NCI-H2029 (cell line): ENCODE measurements around the gene HOXD8.

Experiments used
- DNase-seq: peaks from one replicate; lab custom pipeline; 2025; lab: John Stamatoyannopoulos, UW

The HOXD8 gene

DNA sequence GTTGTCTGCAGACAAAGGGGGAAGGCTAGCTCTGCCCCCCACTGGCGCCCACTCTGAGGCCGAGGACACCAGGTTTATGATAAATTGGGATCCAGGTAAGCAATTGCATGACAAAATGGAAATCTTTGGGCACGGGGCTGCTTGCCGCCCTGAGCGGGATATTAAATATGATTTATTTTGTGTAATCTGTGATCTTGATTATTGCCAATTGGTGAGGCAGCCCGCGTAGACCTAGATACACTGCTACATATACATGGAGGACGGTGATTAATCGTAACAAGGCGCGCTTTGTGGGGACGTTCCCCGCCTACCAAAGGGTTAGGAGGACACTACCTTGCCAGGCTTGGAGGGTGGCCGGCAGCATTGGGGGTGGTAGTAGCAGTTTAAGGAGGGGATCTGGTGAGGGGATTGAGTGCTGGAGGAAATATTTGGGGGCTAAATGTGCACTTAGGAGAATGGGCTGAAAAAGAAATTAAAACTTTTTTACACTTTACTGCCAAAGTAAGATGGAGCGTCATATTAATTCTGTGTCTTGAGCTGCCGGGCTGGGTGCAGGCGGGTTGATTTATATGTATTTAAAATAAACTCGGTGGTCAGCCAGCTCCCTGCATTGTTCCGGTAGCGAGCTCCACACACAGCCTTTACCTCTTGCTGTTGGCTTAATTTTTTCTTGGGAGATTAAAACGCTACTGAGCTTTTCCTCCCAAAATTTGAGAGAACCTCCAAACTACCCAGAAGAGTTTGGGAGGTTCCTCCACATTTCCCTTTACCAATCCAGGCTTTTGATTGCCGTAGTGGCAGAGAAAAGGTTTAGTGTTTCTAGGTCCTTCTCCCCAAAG lies 31.7 kb downstream of the HOXD8 start:
- DNase-seq = no peak

- DNase-seq = no peak
Measured at GRCh38 chr2:176161825-176162626, 32.5 kb downstream of the HOXD8 start.

GRCh38 chr2:176162911-176163671 lies 33.6 kb downstream of the HOXD8 start:
- no peak for DNase-seq

- DNase-seq = no peak
Measured at GRCh38 chr2:176163672-176164056, 34.2 kb downstream of the HOXD8 start.

- no peak for DNase-seq
Measured at GRCh38 chr2:176164201-176164600, 34.7 kb downstream of the HOXD8 start.

DNA sequence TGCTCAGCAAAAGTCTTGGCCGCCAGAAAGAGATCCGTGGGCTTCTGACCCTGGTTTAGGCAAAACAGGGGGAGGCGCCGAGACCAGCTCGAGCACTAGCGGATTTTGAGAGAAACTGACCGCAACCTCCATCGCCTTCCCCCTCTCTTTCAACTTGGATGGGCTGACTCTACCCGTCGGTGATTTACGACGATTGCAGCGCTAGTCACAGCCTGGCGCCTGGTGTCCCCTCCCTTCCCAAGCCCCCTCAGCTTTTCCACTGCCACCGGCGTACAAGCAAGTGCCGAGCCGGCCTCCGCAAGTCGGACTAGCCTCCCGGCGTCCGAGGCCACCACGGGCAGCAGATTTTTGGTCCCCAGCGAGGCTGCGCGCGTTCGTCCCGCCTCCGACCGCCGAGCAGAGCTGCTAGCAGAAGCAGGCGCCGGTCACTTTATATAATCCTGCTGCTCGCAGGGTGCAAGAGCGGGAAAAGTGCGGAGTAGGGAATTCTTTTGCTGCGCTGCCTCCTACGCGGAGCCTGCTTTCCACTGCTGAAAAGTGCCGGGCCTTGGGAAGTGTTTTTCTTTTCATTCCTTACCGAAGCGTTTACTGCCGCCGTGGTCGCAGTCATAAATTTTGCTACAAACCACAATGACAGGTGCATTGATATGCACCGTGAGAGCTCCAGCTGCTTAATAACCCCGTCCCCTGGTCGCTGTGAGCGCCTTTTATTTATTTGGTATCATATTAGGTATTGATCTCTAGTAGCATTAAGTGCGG lies 35.3 kb downstream of the HOXD8 start:
- no peak for DNase-seq

DNA sequence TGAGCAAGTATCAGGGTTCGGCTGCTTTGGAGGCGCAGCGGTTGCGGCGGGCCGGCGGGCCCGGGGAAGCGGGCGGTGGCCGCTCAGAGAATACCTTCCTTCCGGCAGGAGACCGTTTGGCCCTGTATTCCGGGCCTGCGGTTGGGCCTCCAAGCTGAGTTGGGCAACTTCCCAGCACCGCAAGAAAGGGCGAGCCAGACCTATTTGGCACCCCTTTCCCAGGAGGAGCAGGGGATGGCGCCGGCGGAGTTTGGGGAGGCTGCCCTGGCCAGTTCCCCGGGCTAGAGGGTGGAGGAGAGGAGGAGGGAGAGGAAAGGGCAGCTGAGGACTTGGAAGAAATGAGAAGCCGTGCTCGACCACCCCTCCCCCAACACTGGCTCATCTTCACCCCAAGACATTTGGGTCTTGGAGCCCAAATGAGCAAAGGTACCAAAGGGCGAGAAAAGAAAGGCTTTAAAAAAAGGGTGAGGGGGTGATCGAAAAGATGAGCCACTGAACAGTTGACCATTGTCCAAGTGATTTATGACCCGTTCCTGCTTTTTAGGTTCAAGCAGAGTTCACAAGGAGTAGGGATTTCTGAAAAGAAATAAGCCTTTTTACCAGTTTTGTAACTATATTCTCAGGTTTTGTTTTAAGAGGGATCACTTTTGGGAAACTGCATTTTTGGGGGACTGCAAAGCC lies 36.0 kb downstream of the HOXD8 start:
- no peak for DNase-seq

GRCh38 chr2:176166272-176166671 lies 36.8 kb downstream of the HOXD8 start:
- no peak for DNase-seq

GRCh38 chr2:176167398-176167797 lies 37.9 kb downstream of the HOXD8 start:
- no peak for DNase-seq

GRCh38 chr2:176169181-176169580 lies 39.7 kb downstream of the HOXD8 start:
- DNase-seq = no peak

GRCh38 chr2:176169711-176170110 lies 40.2 kb downstream of the HOXD8 start:
- no peak for DNase-seq

- DNase-seq = no peak
Measured at GRCh38 chr2:176170602-176171305, 41.2 kb downstream of the HOXD8 start.

DNA sequence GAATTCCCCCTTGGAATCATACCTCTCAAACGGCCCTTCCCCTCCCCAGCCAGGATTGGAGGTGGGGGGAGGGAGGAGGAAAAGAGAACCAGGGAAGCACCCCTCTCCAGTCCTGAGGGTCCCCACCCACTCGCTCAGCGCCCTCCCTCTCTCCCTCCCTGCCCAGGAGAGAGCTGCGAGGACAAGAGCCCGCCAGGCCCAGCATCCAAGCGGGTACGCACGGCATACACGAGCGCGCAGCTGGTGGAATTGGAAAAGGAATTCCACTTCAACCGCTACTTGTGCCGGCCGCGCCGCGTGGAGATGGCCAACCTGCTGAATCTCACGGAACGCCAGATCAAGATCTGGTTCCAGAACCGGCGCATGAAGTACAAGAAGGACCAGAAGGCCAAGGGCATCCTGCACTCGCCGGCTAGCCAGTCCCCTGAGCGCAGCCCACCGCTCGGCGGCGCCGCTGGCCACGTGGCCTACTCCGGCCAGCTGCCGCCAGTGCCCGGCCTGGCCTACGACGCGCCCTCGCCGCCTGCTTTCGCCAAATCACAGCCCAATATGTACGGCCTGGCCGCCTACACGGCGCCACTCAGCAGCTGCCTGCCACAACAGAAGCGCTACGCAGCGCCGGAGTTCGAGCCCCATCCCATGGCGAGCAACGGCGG lies 42.0 kb downstream of the HOXD8 start:
- no peak for DNase-seq

DNA sequence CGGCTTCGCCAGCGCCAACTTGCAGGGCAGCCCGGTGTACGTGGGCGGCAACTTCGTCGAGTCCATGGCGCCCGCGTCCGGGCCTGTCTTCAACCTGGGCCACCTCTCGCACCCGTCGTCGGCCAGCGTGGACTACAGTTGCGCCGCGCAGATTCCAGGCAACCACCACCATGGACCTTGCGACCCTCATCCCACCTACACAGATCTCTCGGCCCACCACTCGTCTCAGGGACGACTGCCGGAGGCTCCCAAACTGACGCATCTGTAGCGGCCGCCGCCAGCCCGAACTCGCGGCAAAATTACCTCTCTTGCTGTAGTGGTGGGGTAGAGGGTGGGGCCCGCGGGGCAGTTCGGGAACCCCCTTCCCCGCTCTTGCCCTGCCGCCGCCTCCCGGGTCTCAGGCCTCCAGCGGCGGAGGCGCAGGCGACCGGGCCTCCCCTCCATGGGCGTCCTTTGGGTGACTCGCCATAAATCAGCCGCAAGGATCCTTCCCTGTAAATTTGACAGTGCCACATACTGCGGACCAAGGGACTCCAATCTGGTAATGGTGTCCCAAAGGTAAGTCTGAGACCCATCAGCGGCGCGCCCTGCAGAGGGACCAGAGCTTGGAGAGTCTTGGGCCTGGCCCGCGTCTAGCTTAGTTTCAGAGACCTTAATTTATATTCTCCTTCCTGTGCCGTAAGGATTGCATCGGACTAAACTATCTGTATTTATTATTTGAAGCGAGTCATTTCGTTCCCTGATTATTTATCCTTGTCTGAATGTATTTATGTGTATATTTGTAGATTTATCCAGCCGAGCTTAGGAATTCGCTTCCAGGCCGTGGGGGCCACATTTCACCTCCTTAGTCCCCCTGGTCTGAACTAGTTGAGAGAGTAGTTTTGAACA lies 42.7 kb downstream of the HOXD8 start:
- no peak for DNase-seq

DNA sequence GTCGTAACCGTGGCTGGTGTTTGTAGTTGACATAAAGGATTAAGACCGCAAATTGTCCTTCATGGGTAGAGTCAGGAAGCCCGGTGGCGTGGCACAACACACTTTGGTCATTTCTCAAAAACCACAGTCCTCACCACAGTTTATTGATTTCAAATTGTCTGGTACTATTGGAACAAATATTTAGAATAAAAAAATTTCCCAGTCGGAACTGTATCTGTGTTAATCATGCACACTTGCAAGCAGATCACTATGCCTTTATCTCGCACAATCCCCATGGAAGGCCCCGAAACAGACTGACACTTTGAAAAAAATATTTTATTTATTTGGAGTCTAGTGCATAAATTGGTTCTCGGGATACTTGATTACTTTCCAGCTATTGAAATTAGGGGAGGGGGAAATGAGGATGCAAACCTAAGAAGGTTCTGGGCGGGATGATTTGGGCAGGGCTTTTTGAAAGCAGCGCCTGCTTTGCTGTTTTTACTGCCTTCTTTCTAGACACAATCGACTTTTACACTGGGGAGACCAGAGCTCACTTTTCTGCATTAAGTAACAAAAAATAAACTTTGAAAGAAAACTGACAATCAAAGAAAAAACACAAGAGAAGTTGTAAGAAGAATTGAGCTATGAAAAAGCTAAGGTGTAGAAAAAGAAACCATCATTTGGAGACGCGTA lies 43.5 kb downstream of the HOXD8 start:
- no peak for DNase-seq

DNA sequence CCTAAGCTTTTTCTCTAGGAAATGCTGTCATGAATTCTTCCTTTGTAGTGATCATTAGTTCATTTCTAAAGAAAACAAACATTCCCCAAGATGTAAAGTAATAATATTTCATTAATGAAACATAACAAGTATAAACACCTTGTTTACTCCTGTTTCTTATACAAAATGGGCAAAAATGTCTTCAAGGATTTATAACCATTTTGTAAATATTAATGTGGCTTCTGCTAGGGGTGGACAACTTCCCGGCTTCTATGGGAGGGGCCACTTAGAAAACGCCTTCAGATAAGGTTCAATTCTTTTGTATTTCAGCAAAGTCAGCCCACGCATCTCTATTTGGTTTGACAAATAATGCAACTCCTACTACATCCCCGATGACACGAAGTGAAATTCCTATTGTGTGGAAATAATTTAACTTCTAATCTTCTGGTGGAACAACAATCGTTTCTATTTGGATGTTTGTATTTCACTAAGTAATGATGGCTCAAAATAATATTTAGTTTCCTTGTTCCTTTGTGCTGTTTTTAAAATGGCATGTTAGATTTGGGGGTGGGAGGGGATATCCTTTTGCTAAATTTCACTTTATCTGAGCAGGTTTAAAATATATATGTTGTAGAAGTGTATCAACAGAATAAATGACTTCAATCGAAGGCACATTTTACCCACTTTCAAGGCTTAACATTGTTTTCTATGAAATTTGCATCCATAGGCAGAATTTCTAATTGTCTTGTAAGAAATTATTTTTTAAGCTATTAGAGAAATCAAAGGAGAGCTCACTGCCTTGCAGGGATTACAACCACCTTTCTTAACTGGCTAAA lies 44.3 kb downstream of the HOXD8 start:
- no peak for DNase-seq

DNA sequence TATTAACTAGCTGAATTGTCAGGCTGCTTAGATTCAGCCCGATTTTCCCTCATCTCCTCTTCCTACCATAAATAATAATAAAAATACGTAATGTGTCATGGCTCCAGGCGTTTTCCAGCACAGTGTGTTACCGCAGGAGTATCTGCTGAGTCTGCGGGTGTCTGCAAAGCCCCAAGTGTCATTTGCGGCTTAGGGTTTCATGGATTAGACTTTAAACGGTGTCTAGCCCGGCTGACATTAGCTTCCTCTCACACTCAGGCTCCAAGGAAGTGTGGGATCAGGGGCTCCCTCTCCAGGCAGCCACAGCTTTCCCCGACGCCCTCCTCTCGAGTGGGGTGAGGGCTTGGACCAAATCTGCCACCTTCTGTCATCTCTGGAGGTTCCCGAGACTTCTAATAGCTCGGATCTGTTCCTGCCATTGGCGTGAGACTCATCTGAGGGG lies 44.9 kb downstream of the HOXD8 start:
- no peak for DNase-seq
